GM21825 (cell line): ENCODE measurements around the gene COMMD10.
"Not testable (repeated sequence)": the region's sequence is repeated elsewhere in the genome, so short reads cannot be mapped to it uniquely, and the experiment has no call there.

Source experiments
- ATAC-seq: cut with Tn5 transposase; IDR thresholded peaks from one replicate; pipeline ENCODE4 v1.9.1; 2021; ENCODE audit warnings: mild to moderate bottlenecking, moderate library complexity; ENCODE audit not compliant: unreplicated experiment

COMMD10 gene

DNA sequence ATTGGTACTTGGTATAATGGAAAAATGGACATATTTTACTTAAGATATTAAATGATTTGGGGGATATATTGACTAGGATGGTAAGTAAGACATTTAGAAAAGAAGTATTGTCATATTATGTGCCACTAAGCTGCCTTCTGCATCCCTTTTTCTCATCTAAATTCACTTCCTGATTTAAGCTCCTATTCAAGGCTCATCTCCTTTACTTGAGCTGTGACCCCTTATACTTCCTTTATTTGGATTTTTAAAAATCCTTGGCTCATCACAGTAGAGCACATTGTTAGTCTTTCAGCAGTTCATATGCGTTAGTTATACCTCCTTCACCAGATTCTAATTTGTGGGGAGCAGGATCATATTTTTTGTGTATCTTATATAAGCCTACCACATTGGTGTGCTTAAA is 6.6 kb downstream of the COMMD10 start:
- no peak for ATAC-seq

DNA sequence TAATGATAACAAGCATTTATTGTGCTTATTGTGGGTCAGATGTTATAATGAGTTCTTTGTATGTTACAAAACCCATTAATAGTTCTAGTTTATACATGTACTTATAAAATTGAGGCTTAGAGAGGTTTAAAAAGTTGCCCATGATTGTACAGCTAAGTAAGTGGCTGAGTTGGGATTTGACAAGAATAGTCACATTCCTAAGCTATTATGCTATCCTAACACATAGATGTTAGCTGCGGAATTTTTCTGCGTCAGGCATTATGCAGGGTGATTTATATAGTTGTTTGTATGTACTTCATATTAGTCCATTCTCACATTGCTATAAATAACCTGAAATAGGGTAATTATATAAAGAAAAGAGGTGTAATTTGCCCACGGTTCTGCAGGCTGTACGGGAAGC is 12.5 kb downstream of the COMMD10 start:
- ATAC-seq = no peak

DNA sequence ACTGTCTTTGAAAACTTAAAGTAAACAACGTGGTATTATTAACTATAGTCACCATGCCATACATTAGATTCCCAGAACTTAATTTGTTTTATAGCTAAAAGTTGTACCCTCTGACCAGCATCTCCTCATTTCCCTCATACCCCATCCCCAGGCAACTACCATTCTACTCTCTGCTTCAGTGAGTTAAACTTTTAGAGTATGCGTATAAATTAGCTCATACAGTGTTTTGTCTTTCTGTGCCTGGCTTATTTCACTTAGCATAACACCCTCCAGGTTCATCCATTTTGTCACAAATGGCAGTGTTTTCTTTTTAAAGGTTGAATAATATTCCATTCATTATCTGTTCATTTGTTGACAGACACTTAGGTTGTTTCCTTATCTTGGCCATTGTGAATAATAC is 14.2 kb downstream of the COMMD10 start:
- no peak for ATAC-seq

DNA sequence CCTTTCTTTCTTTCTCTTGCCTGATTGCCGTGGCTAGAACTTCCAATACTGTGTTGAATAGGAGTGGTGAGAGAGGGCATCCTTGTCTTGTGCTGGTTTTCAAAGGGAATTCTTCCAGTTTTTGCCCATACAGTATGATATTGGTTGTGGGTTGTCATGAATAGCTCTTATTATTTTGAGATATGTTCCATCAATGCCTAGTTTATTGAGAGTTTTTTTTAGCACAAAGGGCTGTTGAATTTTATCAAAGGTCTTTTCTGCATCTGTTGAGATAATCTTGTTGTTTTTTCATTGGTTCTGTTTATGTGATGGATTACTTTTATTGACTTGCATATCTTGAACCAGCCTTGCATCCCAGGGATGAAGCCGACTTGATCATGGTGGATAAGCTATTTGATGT is 20.1 kb downstream of the COMMD10 start:
- ATAC-seq = not testable (repeated sequence)

DNA sequence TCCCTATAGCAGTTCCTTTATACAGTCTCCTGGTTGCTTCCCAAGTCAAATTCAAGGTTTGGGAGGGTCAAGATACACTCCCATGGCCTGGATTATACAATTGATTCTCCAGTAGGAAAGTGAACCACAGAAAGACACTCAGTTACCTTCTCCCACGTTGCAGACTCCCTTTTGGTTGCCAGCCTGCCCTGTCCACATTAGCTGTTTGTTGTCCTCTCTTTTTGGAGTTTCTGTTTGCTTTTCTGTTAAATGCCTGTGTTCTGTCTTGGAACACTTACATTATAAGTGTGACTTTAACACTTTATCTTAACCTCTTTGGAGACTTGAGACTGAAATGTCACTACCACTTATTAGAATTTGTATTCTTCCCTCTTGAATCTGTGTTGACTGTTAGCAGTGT is 30.3 kb downstream of the COMMD10 start:
- no peak for ATAC-seq

DNA sequence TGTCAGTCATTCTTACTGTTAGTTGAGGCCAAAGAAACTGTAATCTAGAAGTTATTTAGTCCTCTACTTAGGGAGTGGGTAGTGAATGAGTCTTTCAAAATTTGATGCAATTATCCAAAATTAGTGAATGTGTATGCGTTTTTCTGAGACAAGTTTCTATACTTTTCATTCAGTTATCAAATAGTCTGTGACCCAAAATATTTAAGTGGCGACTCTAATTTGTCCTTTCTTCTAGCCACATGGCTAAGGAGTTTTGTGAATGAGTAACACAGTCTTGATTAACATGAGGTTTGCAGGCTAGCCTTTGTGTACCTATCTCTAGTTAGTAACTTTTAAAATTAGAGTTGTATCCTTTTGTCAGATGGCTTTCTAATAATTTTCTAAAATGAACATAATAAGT is 45.6 kb downstream of the COMMD10 start:
- ATAC-seq = no peak

DNA sequence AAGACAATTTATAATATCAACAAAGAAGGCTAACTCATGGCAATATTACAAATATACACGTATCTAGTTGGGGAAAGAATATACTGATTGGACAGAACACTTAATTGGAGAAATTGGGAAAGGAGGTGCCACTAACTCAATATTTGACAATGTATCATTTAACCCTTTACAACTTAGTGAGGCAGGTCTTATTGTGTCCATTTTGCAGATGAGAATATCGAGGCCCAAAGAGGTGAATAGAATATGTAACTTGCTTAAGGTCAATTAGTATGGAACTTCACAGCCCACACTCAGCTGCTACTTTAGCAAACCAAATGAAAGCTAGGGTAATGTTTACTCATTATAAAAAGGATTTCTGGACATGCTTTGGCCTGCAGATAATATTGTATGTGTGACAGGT is 46.2 kb downstream of the COMMD10 start:
- ATAC-seq = no peak

DNA sequence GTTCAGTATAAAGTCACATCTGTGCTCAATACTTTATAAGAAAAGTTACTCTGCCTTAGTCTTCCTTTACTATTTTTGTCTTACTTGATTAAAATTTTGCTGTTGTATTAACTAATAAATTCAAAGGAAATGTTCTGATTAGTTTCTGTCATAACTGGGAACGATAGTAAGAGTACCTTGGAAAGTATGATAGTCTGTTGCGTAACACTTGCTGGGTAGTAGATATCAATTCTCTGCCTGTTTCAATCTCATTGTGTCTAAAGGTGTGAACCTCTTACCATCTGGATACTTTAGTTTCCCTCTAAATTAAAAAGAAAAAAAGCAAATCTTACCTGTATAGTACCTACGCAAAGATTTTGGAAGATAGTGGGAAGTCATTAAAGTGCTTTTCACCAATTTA is 48.5 kb downstream of the COMMD10 start:
- no peak for ATAC-seq

DNA sequence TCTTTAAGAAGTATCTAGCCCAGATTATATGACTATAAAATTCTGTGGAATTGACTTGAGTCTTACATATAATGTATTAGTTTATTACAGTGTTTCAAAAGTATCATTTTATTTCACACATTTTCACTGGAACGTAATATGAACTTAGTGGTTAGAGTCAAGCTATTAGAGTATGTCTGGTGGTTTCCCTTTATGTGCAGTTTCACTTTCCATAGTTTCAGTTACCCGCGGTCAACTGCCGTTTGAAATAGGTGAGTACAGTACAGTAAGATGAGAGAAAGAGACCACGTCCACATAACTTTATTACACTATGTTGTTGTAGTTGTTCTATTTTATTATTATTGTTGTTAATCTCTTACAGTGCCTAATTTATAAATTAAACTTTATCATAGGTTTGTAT is 50.5 kb downstream of the COMMD10 start:
- ATAC-seq = peak; percentile 97

DNA sequence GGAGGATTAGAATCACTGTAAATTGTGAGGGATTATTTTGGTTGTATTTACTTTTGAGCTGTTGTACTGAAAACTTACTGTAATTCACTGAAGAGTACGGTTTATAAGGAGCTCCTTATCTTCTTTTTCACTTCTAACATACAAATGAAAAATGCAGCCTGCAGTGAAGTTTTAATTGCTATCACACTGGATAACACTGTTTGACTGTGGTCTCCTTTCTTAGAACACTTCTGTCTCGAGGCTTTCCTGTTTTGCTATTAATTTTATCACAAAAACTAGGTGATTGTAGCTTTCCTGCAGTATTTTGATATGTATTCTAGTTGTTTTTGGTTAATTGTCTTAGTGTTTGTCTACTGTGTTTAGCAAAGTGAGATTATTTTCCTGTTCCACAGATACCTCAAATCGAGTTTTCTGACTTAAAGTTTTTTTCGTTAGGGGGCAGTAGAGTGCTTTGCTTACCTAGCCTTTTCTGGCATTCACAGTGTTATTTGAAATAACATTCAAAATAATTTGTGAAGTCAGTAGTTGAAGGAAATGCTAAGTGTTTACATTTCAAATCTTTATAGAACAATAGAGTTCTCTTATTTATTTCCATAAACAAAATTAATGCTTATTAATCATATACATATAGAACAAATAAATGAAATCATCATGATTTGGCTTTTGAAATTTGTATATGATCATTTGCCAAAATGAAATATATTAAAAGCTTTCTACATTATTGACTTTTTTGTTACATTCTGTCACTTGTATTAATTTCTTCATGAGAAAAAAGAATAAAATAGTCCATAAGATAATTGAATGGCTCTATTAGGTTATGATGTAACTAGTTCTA is 52.9 kb downstream of the COMMD10 start:
- no peak for ATAC-seq

DNA sequence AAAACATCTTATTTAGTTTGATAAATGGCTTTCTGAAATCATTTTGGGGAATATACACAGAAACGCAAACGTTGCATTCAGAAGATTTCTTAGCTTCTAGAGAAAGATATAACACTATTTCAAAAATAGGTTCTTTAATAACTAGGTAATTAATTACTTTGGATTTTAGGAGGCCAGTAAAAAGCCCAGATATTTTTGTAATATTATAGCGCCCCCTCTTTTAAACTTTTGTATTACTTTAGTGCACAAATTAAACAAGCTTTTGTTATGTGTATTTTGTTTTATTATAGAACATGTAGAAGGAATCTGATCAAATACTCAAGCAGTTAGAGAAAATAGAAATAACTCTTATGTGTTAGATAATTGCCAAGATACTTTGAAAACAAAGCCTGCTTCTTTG is 57.7 kb downstream of the COMMD10 start:
- ATAC-seq = no peak

DNA sequence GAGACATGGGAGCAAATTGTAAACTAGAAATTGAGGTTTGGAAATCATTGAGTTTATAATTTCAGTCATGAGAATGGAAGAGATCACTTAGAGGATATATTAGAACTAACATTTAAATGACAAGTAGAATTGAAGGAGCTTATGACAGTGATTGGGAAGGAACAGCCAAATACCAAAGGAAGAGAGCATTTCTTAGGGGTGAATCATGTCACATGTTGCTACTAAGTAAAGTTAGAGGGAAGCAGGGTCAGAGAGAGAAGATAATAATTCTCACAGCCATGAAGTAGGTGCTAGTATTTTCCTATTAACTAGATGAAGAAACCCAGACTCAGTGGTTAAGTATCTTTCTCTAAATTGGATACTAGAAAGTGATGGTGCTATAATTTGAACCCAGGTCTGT is 59.3 kb downstream of the COMMD10 start:
- ATAC-seq = no peak

DNA sequence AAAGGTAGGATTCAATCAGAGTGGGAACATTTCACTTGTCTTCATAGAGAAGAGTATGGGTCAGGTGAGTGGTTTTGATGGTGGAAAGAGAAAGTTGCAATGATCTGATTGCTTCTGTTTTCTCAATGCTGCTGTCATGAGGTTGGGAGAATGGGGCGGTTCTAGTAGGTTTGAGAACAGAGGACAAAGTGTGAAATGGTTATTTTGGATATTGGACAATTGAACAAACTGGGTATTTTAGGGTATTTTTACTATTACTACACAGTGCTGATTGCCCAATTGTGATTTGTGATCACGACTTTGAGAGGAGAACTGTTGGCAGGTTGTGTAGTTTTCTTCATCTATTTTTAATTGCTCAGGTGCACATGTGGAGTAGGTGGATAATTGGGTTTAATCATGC is 60.2 kb downstream of the COMMD10 start:
- no peak for ATAC-seq

DNA sequence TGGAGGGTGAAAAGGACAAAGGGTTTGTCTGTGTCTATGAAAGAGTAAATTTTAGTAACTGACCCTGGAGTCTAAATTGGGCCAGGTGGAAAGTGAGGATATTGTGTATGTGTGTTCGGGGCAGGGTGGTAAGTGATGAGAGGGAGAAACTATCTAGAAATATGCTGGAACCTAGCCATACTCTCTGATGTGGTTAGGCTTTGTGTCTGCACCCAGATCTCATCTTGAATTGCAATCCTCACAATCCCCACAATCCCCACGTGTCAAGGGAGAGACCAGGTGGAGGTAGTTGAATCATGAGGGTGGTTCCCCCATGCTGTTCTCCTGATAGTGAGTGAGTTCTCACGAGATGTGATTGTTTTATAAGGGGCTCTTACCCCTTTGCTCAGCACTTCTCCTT is 60.6 kb downstream of the COMMD10 start:
- ATAC-seq = no peak

DNA sequence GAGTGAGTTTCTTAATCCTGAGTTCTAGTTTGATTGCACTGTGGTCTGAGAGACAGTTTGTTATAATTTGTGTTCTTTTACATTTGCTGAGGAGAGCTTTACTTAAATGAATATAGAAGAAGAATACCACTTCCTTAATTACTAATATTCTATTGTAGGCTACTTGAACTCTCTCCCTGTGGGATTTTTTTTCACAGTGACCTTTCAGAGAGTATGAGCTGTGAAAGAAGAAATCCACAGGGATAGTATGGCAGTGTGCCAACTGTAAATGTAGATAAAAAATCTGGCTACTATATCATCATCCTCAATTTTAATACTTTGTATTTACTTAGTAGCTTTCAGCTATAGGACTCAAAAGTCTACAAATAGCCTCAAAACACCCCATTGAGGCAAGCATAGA is 67.3 kb downstream of the COMMD10 start:
- no peak for ATAC-seq

DNA sequence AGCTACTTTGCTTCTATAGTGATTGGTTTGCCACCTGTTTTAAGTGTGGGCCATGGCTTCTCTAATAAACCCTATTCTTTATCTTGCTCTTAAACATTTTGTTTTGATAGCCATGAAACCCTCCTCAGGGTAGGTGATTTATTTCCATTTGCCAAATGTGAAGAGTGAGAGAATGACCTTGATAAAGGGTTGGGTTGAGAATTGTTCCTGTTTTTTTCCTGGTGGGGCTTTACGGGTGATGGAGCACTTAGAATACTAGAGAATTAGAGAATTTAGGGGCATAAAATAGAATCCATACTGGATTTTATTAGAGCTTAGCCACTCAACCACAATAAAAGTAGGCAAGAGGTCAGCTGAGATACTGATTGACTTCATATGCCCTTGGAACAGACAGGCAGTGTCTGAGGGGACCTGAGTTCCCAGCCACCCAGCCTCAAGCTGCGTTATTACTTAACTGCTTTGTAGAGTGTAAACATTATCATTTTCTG is 68.9 kb downstream of the COMMD10 start:
- ATAC-seq = no peak

DNA sequence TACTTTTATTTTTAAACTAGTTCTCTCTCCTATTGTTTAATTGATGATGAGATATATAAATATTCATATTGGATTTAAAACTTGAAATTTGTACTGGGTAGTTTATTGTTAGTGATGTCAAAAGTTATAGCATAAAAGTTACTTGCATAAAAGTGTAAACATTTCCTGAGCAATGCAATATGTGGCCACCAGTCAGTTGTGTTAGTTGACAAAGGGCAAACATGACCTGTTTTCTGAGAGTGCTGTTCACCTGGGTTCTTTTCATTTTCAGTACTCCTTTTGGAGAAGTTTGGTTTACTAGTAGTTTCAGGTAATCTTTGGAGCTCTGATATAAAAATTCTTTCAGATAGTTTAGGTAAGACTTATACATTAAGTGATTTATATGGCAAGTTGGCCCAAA is 69.4 kb downstream of the COMMD10 start:
- ATAC-seq = no peak

DNA sequence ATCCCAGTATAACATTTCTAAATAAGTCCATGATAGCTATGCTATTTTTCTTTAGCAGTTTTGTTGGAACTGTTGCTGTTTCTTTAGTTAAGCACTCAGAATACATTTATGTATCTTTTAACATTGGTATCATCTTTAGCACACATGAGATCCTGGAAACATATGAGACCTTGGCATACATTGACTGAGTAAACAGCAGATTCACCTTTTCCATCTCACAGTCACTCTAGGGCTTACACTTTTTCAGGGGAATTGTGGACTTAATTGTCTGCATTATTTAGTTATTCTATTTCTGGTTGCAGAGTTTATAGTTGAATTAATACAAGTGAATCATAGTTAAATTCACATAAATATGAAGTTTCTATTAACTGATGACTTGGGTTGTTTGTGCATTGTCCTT is 70.1 kb downstream of the COMMD10 start:
- no peak for ATAC-seq

DNA sequence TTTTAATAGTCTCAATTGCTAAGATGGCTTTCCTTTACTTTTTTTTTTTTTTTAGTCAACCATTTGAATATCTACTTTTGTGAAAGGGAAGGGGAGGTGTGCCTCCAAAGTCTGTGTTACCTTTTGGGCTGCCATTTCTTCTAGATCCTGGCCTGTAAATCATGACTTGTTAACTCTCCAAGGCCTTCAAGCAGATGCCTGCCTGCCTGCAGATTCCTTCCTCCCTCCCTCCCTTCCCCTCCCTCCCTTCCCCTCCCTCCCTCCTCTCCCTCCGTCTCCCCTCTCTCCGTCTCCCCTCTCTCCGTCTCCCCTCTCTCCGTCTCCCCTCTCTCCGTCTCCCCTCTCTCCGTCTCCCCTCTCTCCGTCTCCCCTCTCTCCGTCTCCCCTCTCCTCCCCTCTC is 73.1 kb downstream of the COMMD10 start:
- no peak for ATAC-seq

DNA sequence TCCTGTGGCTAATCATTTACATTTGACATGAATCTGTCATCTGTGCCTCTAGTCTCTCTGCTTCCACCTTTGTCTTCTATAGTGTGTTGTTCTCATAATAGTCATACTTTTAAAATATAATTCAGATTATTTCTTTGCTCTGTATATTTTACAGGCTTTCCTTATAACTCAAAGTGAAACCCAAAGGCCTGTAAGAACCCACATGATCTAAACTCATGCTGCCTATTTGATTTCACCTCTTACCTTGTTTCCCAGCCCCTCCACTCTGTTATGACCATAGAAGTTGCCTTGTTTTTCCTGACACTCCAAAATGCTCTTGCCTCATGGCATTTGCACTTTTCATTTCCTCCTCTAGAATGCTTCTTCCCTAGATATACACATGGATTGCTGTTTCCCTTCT is 74.2 kb downstream of the COMMD10 start:
- no peak for ATAC-seq

DNA sequence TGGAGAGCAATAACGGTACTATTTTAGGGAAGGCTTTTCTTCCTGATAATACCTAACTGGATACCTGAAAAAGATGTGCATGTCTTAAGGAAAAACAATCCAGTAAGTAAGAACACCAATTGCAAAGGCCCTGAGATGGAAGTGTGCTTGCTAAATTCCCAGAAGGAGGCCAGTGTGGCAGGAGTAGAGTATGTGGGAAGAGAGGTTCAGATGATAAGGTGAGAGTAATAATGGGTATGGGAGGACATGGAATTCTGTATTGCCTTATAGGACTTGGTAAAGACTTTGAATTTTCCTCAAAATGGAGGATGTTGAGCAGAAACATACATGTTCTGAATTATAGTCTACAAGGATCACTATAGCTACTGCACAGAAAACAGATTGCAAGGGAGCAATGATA is 89.3 kb downstream of the COMMD10 start:
- no peak for ATAC-seq

DNA sequence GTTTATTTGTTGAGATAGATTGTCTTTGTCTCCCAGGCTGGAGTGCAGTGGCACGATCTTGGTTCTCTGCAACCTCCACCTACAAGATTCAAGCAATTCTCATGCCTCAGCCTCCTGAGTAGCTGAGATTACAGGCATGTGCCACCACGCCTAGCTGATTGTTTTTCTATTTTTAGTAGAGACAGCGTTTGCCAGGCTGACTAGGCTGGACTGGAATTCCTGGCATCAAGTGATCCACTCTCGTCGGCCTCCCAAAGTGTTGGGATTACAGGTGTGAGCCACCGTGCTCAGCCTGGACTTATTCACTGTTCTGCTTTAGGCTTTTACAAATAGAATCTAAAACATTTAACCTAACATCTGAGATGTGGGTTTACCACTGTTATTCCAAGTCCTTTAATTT is 91.3 kb downstream of the COMMD10 start:
- ATAC-seq = no peak

DNA sequence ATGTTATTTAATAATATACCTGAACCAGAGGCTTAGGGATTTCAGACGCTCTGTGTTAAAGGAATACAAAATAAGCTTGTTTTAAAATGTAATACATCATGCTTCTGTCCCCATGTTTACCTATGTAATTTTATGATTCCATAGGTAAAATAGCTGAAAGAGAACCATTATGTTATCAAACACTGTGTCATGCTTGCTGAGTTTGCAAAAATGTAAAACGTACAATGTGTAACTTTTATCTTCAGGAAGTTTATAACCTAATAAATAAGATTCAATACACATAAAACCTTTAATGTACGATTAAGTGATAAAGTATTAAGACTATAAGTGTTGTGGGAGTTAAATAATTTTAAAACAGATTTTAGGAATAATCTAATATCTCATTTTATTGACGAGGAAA is 94.1 kb downstream of the COMMD10 start:
- no peak for ATAC-seq
